GM18861 (cell line): ENCODE results near the gene HTD2.

Experiments used
- ATAC-seq: cut with Tn5 transposase; IDR thresholded peaks from one replicate; pipeline ENCODE4 v1.9.1; 2021; ENCODE audit not compliant: unreplicated experiment

Gene HTD2

DNA sequence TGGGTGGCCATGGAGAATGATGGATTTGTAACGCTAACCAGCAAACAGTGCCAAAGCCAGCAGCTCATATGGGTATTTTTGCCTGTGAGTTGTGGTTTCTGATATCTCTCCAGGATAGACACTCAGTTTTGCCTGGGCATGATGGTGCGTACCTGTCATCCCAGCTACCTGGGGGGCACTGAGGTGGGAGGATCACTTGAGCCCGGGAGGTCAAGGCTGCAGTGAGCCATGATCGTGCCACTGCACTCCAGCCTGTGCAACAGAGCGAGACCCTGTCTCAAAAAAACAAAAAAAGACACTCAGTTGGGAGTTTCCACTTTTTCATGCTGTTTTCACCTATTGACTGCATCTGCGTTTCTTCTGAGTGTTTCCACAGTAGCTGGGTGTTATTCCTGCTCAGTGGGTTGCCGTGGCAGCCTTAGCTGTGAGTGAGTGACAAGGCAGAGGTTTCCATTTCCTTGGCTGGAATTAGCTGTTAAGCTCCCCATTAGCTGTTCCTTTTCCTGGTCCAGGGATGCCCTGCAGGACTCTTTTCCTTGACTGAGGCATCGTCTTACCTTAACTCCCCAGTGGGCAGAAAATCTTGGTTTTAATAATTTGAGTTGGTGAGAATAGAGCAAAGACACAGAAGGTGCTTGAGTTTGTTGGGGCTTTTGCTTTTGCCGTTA lies 14.5 kb upstream of the HTD2 start:
- no peak for ATAC-seq

- ATAC-seq, result no peak
These were observed 13.5 kb upstream of the HTD2 start for GRCh38 chr3:58292866-58293265.

DNA sequence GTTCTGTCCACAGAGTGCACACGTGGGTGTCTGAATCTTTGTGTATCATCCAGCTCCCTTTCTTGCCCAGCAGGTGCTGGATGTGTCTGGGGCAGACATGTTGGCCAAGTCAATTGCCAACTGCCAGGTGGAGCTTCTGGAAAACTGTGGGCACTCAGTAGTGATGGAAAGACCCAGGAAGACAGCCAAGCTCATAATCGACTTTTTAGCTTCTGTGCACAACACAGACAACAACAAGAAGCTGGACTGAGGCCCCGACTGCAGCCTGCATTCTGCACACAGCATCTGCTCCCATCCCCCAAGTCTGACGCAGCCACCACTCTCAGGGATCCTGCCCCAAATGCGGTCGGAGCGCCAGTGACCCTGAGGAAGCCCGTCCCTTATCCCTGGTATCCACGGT lies 12.8 kb upstream of the HTD2 start:
- ATAC-seq, result no peak

GRCh38 chr3:58296269-58296668 lies 10.1 kb upstream of the HTD2 start:
- ATAC-seq, result no peak

GRCh38 chr3:58296843-58297242 lies 9.5 kb upstream of the HTD2 start:
- no peak for ATAC-seq

- ATAC-seq, result no peak
These were observed 8.1 kb upstream of the HTD2 start for GRCh38 chr3:58298190-58298589.

DNA sequence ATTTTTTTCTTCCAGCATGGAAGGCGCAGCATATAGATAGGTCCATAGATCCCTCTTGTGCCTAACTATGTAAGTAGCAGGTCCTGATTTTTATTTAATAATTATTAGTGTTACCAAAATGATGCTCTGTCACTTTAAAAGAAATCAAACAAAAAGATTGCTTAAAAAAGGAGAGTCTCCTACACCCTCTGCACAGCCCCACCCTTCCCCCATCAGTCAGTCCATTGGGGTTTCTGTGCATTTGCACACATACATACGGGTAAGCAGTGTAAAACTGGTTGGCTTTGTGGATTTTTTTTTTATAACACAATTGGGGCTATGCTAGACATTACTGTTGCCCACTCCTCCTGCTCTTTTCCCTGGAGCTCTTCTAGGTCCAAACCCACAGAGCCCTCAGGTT lies 7.2 kb upstream of the HTD2 start:
- ATAC-seq, result no peak

DNA sequence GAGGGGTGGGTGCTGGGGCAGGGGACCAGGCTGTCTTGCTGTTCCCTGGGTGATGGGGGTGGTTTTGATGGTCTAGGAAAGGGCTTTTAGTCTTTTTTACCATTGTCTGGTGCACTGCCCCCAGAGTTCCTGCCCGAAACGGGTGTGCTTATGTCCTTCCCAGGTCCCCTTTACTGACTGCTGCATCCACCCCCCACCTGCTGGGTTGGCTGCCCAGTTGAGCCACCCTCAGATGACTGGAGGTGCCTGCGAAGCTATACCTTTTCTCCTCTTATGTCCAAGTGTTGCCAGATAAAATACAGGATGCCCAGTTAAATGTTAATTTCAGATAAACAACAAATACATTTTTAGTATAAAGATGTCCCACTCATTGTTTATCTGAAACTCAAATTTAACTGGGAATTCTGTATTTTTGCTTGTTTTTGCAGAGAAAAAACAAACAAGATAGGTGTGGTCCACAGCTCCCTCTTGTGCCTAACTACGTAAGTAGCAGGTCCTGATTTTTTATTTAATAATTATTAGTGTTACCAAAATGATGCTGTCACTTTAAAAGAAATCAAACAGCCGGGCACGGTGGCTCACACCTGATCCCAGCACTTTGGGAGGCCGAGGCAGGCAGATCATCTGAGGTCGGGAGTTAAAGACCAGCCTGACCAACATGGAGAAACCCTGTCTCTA lies 6.3 kb upstream of the HTD2 start:
- no peak for ATAC-seq

- ATAC-seq, result no peak
These were observed 1.4 kb downstream of the HTD2 start for GRCh38 chr3:58307639-58308215.

GRCh38 chr3:58308728-58309127 lies 2.4 kb downstream of the HTD2 start:
- ATAC-seq, result no peak

DNA sequence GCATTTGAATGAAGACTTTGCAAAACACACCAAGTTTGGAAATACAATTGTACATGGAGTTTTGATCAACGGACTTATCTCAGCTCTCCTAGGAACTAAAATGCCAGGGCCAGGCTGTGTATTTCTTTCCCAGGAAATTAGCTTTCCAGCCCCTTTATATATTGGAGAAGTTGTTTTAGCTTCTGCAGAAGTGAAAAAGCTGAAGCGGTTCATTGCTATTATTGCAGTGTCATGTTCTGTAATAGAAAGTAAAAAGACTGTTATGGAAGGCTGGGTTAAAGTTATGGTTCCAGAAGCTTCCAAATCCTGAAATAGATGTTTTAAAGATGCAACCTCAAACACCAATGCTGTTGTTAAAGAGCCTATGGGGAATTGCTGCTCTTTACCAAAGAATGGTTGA lies 11.5 kb downstream of the HTD2 start:
- no peak for ATAC-seq

GRCh38 chr3:58321791-58322190 lies 15.5 kb downstream of the HTD2 start:
- ATAC-seq, result no peak

GRCh38 chr3:58322793-58323192 lies 16.5 kb downstream of the HTD2 start:
- no peak for ATAC-seq

- ATAC-seq, result no peak
These were observed 17.4 kb downstream of the HTD2 start for GRCh38 chr3:58323529-58324390.

GRCh38 chr3:58324391-58325390 lies 18.4 kb downstream of the HTD2 start:
- ATAC-seq, result no peak

DNA sequence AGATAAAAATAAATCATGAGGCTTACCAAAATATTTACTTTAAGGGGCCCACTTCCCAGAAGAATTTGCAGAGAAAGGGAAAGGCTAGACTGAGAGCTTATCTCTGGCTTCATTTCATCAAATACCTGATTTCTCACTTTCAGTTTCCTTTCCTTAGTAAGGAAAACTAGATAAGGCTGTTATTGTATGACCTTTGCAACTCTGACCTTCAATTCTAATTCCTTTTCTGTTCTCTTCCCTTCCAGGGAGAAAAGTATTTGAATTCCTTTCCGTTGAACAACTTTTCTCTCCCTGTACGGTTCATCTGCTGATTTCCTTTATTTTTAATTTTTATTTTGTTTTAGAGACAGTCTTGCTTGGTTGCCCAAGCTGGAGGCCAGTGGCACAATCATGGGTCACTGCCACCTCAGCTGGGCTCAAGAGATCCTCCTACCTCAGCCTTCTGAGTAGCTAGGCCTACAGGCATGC lies 19.2 kb downstream of the HTD2 start:
- ATAC-seq, result no peak

DNA sequence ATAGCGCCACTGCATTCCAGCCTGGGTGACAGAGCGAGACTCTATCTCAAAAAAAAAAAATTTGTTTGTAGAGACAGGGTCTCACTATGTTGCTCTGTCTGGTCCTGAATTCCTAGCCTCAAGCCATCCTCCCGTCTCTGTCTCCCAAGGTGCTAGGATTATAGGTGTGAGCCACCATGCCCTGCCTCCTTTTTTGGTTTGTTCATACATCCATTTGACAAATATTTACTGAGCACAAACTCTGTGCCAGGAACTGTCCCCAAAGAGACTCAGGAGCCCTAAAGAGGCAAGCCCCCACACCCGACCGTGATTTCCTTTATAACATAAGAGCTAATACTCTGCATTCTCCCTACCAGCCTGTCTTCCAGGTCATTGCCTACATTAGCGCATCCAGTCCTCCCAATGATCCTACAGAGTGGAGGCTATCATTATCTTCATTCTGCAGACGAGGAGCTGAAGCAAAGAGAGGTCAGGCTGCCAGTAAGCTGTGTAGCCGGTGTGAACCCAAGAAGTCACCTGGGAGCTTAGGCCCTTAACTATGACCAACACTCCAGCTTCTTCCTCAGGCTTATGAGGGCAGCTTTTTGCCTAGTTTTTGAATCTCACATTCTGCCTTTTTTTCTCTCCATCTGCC lies 20.1 kb downstream of the HTD2 start:
- ATAC-seq, result no peak

GRCh38 chr3:58329150-58329921 lies 23.0 kb downstream of the HTD2 start:
- no peak for ATAC-seq

GRCh38 chr3:58329922-58330413 lies 23.6 kb downstream of the HTD2 start:
- no peak for ATAC-seq
